GM19099 (cell line): Measurements from ENCODE around the gene TMEM130.

Experiments used
- POLR2A ChIP-seq: IDR thresholded peaks from 3 replicates; pipeline ENCODE4 v1.6.1; 2011; ENCODE audit warnings: low read depth; ENCODE audit not compliant: insufficient read length; ENCODE audit errors: extremely low read depth

Gene TMEM130

GRCh38 chr7:98881561-98882315 lies 11.9 kb upstream of the TMEM130 start:
- no peak for TF ChIP-seq POLR2A

- TF ChIP-seq POLR2A, result no peak
Observed at GRCh38 chr7:98880485-98880884, 10.7 kb upstream of the TMEM130 start.

- no peak for TF ChIP-seq POLR2A
Observed at GRCh38 chr7:98879979-98880315, 10.1 kb upstream of the TMEM130 start.

- TF ChIP-seq POLR2A, result peak; percentile 40
Observed at GRCh38 chr7:98879198-98879978, 9.6 kb upstream of the TMEM130 start.

GRCh38 chr7:98878365-98879197 lies 8.8 kb upstream of the TMEM130 start, which contains the start of gene TRRAP:
Gene TRRAP, plus strand, starts transcription at chr7:98878532. Its CDS starts 2,619 bp downstream, at chr7:98881151.
- peak; percentile 55 for TF ChIP-seq POLR2A

GRCh38 chr7:98877692-98878364 lies 8.0 kb upstream of the TMEM130 start:
- TF ChIP-seq POLR2A, result no peak

GRCh38 chr7:98877146-98877545 lies 7.3 kb upstream of the TMEM130 start:
- no peak for TF ChIP-seq POLR2A

- TF ChIP-seq POLR2A, result no peak
Observed at GRCh38 chr7:98875501-98875900, 5.7 kb upstream of the TMEM130 start.

GRCh38 chr7:98874942-98875341 lies 5.1 kb upstream of the TMEM130 start:
- TF ChIP-seq POLR2A, result no peak

GRCh38 chr7:98872328-98872924 lies 2.6 kb upstream of the TMEM130 start:
- TF ChIP-seq POLR2A, result no peak

GRCh38 chr7:98870807-98871491 lies 1.1 kb upstream of the TMEM130 start:
- TF ChIP-seq POLR2A, result no peak

GRCh38 chr7:98870121-98870651 lies 372 bp upstream of the TMEM130 start:
- no peak for TF ChIP-seq POLR2A

- no peak for TF ChIP-seq POLR2A
Observed at GRCh38 chr7:98869027-98869596, 702 bp downstream of the TMEM130 start.
